ENCODE results near the gene MCL1.

The MCL1 gene

DNA sequence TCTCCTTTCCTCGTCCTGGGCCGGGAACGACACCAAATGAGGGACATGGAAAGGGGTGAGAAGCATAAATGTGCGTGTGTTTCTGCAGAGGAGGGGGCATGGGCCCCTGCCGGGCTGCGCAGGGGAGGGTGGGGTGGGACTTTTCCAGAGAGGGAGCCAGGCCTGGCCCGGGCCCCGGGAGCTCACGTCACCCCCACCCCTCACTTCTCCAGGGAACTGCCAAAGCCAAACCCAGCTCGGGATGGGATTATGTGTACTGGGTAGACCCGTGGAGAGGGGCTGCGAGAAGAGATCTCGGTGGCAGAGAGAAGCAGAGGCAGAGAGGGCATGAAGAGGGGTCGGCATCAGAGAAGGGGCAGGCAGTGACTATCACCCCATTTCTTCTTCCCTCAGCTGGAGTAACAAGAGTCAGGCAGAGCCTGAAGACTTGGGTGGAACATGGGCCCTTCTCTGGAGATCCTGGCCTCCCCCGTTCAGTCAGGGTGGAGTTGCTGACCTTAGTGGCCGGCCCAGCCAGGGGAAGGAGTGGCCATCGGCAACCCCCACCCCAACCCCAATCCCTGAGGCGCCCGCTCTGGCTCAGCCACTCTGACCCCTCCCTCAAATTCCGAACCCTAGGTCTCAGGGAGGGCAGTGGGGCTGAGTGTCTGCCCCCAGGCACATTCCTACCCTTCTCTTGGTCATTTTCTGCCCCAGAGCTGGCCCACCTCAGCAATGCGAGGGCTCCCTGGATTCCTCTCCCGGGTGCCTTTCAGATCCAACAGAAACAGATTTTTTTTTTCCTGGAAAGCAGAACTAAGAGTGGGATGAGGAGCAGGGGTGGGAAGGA is 29.0 kb downstream of the MCL1 start:
- in situ Hi-C loops (cut with HindIII; ENCODE audit: low sequenced_read_pairs): no loop called here
- DNase-seq (ENCODE audit: low read depth, low spot score): no peak

GRCh38 chr1:150549496-150550221 is 29.8 kb downstream of the MCL1 start:
- H3K4me3 ChIP-seq (ENCODE audit: low read depth, low read length): peak overlapping the region; percentile 35
- TF ChIP-seq, protein P1, sequence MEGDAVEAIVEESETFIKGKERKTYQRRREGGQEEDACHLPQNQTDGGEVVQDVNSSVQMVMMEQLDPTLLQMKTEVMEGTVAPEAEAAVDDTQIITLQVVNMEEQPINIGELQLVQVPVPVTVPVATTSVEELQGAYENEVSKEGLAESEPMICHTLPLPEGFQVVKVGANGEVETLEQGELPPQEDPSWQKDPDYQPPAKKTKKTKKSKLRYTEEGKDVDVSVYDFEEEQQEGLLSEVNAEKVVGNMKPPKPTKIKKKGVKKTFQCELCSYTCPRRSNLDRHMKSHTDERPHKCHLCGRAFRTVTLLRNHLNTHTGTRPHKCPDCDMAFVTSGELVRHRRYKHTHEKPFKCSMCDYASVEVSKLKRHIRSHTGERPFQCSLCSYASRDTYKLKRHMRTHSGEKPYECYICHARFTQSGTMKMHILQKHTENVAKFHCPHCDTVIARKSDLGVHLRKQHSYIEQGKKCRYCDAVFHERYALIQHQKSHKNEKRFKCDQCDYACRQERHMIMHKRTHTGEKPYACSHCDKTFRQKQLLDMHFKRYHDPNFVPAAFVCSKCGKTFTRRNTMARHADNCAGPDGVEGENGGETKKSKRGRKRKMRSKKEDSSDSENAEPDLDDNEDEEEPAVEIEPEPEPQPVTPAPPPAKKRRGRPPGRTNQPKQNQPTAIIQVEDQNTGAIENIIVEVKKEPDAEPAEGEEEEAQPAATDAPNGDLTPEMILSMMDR (IDR thresholded peaks at IDR 0.05; ENCODE audit: low read depth, low read length): no peak
- in situ Hi-C loops (cut with HindIII; ENCODE audit: low sequenced_read_pairs): no loop called here
- DNase-seq (ENCODE audit: low read depth, low spot score): no peak

More for the DNA sequence above, 29.0 kb downstream of the MCL1 start:
- TF ChIP-seq, protein P1 (IDR thresholded peaks at IDR 0.05; ENCODE audit: low read depth, low read length): no peak
- H3K4me3 ChIP-seq (ENCODE audit: low read depth, low read length): no peak overlapping the region

- peak; percentile 83 for DNase-seq (ENCODE audit: low read depth, low spot score)
- TF ChIP-seq, protein P1 (IDR thresholded peaks at IDR 0.05; ENCODE audit: low read depth, low read length): peak; percentile 28
- H3K4me3 ChIP-seq (ENCODE audit: low read depth, low read length): peak within 1 kb of the TSS; percentile 44
- in situ Hi-C loops (cut with HindIII; ENCODE audit: low sequenced_read_pairs): no loop called here
Observed at GRCh38 chr1:150548632-150549495, 30.5 kb downstream of the MCL1 start, which contains the start of gene ADAMTSL4. Gene ADAMTSL4, plus strand, starts transcription at chr1:150549408. Its CDS starts 2,881 bp downstream, at chr1:150552289.

GRCh38 chr1:150548324-150548631 is 31.1 kb downstream of the MCL1 start:
- no peak for DNase-seq (ENCODE audit: low read depth, low spot score)
- H3K4me3 ChIP-seq (ENCODE audit: low read depth, low read length): peak overlapping the region; percentile 44
- in situ Hi-C loops (cut with HindIII; ENCODE audit: low sequenced_read_pairs): no loop called here
- TF ChIP-seq, protein P1 (IDR thresholded peaks at IDR 0.05; ENCODE audit: low read depth, low read length): no peak

GRCh38 chr1:150546294-150546937 is 33.0 kb downstream of the MCL1 start:
- TF ChIP-seq, protein P1 (IDR thresholded peaks at IDR 0.05; ENCODE audit: low read depth, low read length): no peak

More at GRCh38 chr1:150546294-150546937, 33.0 kb downstream of the MCL1 start:
- DNase-seq (ENCODE audit: low read depth, low spot score): no peak
- H3K4me3 ChIP-seq (ENCODE audit: low read depth, low read length): no peak overlapping the region
- in situ Hi-C loops (cut with HindIII; ENCODE audit: low sequenced_read_pairs): no loop called here
